GM12892 (cell line): ENCODE results near the gene NDUFS1.

Experiments
- POLR2A ChIP-seq: IDR thresholded peaks from 2 replicates; pipeline ENCODE4 v1.6.1; 2011; ENCODE audit warnings: low read depth, low read length, control low read depth
- TAF1 ChIP-seq: IDR thresholded peaks from 2 replicates; pipeline ENCODE4 v1.6.1; 2011; ENCODE audit warnings: low read depth, mild to moderate bottlenecking, control low read depth, low read length, borderline replicate concordance

GRCh38 chr2:206202446-206202845 is 43.2 kb upstream of the NDUFS1 start:
- TF ChIP-seq POLR2A, result no peak
- TF ChIP-seq TAF1, result no peak
